Bronchial epithelial cell (primary cell): Measurements from ENCODE around the gene ADGRG6. TPM values are rescaled to one million over a fixed set of nuclear protein-coding genes. Genes with fewer than 3 reads are reported as not detected.

Experiments used
- DNase-seq: peaks from one replicate; pipeline ENCODE4 v3.0.0-alpha.2; 2010; ENCODE audit warnings: low read depth
- FAIRE-seq: peaks from 2 replicates; lab custom pipeline; 2011; peaks lifted over from hg19 to GRCh38; lab: Jason Lieb, UNC
- H3K27me3 ChIP-seq: 2 replicates; pipeline ENCODE4 v1.5.1; 2011; ENCODE audit warnings: low read length; ENCODE audit not compliant: control insufficient read depth, insufficient read depth
- H3K36me3 ChIP-seq: 2 replicates; pipeline ENCODE4 v1.5.1; 2011; ENCODE audit warnings: low read length; ENCODE audit not compliant: control insufficient read depth, insufficient read depth
- H3K4me3 ChIP-seq: 2 replicates; pipeline ENCODE4 v1.5.1; 2011; ENCODE audit warnings: mild to moderate bottlenecking, low read depth, low read length, control low read depth
- total RNA-seq: library from RNA; depleted of rRNA; stranded (reverse); fragments of >200 nt; gene quantifications from 2 replicates; pipeline ENCODE4 v1.2.1, GENCODE V29; 2014
- TF ChIP-seq, protein P1 (sequence below): IDR thresholded peaks from 2 replicates; pipeline ENCODE4 v1.5.1; 2011; ENCODE audit warnings: mild to moderate bottlenecking, moderate library complexity, low read length, control low read depth, inconsistent platforms; ENCODE audit not compliant: insufficient read depth, severe bottlenecking

ADGRG6 gene
- total RNA-seq, 1 donor from 2014 or later: 12.4 TPM

DNA sequence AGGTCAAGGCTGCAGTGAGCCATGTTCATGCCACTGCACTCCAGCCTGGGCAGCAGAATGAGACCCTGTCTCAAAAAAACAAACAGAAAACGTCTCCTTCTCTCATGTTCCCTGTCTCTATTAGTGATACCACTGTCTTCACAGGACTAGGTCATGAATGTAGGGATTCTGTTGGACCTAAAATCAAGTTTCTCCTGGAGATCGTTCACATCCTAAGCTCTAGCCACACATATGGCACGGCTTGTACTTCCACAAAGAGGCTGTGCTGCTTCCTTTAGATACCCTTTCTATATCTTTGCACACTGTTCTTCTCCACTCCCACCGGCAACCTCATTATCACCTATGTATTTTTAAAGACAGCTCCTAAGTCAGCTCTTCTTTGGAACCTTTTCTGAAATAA lies 96.5 kb downstream of the ADGRG6 start:
- Histone ChIP-seq H3K36me3 (peaks cover 5% of the 10 kb centered on the region), H3K27me3 (no peaks in the 10 kb centered on the region), H3K4me3 (no peak overlapping the region)
- TF ChIP-seq, protein P1, sequence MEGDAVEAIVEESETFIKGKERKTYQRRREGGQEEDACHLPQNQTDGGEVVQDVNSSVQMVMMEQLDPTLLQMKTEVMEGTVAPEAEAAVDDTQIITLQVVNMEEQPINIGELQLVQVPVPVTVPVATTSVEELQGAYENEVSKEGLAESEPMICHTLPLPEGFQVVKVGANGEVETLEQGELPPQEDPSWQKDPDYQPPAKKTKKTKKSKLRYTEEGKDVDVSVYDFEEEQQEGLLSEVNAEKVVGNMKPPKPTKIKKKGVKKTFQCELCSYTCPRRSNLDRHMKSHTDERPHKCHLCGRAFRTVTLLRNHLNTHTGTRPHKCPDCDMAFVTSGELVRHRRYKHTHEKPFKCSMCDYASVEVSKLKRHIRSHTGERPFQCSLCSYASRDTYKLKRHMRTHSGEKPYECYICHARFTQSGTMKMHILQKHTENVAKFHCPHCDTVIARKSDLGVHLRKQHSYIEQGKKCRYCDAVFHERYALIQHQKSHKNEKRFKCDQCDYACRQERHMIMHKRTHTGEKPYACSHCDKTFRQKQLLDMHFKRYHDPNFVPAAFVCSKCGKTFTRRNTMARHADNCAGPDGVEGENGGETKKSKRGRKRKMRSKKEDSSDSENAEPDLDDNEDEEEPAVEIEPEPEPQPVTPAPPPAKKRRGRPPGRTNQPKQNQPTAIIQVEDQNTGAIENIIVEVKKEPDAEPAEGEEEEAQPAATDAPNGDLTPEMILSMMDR: no peak
- no peak for DNase-seq
- peak; percentile 7 for FAIRE-seq

DNA sequence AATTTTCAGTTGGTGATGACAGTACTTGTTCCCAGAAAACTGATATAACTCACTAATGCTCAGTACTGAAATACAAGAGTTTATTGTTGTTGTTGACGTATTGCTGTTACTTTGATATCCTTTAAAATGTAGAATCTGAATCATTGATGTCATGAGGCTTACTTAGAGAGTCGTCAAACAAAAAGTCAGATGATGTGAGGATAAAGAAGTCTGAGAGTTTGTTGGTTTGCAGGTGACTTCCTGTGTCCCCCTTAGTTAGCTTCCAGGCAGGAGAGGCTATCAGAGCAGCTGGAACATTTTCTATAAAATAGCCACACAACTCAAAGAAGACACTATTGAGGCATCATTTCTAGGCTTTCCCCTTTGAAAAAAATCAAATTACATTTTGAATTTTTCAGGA lies 97.9 kb downstream of the ADGRG6 start:
- Histone ChIP-seq H3K4me3 (no peak overlapping the region), H3K36me3 (peaks cover 6% of the 10 kb centered on the region), H3K27me3 (no peaks in the 10 kb centered on the region)
- FAIRE-seq (no peak), DNase-seq (no peak)
- TF ChIP-seq, protein P1: no peak

DNA sequence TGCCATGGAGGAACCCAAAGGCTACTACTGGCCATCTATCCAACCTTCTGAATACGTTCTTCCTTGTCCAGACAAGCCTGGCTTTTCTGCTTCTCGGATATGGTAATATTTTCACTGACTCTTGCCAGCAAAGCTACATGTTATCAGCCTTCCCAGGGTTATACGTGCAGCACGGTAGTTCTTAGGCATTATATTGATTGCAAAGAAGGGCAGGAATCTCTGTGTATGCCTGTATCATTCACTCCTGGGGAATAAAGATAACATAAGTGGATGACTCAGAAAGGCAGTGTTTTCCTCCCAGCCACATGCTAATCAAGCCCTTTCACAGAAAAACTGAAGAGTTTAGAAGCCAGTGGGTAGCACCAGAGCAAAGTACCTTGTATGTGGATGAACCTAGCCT lies 98.7 kb downstream of the ADGRG6 start:
- Histone ChIP-seq H3K4me3 (no peak overlapping the region), H3K36me3 (peaks cover 6% of the 10 kb centered on the region), H3K27me3 (no peaks in the 10 kb centered on the region)
- TF ChIP-seq, protein P1: no peak
- DNase-seq (peak; percentile 57), FAIRE-seq (no peak)

DNA sequence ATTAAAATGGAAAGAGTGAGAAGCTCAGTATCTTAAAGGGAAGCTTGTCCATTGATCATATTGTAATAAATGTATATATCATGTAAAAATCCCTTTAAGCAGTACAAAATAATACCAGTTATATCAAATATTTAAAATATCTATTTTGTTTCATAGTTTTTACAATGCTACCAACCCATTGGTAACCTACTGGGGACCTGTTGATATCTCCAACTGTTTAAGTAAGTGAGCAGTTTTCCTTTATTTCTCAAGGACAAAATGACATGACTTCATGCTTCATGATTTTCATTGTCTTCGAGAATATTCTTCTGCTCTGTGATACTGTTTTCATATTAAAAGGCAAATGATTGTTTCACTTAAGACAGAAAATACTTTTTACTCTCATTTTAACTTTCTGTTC lies 100.0 kb downstream of the ADGRG6 start:
- H3K4me3 ChIP-seq: no peak overlapping the region
- peaks cover 6% of the 10 kb centered on the region for H3K36me3 ChIP-seq
- TF ChIP-seq, protein P1: no peak
- FAIRE-seq (no peak), DNase-seq (no peak)
- H3K27me3 ChIP-seq: no peaks in the 10 kb centered on the region

DNA sequence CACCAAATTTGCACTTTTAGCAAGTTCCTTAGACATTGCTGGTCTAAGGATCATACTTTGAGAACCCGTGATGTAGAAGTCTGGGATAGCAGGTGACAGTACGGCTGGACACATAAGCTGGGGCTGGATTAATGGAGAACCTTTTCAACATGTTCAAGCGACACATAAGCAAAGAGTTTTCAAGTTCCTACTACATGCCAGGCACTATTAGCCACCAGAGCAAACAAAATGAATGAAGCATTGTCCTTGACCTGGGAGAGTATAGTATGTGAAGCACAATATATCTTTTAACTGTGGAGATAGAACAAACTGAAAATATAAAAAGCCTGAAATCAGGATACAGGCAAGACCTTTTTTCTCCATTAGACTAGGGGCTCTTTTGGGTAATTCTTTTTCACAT lies 102.9 kb downstream of the ADGRG6 start:
- Histone ChIP-seq H3K27me3 (no peaks in the 10 kb centered on the region), H3K4me3 (no peak overlapping the region), H3K36me3 (peaks cover 5% of the 10 kb centered on the region)
- TF ChIP-seq, protein P1: no peak
- FAIRE-seq (no peak), DNase-seq (no peak)

DNA sequence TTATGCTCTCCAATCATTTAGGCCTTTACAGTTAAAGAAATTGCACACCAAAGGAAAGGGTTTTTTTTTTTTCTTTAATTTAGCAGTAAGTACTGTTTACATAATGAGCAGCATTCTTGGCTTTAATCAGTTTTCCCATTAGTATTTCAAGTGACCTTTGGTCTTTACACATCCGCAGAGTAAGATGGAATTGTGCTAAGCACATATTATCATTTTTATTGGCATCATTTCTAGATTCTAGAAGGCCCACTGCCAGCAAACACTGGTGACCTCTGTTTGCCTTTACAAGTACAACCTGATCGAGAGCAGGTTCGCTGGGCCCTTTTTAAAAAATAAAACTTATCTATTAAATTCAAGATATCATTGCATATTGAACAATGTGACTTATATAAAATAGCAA lies 104.3 kb downstream of the ADGRG6 start:
- TF ChIP-seq, protein P1: no peak
- Histone ChIP-seq H3K4me3 (no peak overlapping the region), H3K27me3 (no peaks in the 10 kb centered on the region), H3K36me3 (peaks cover 6% of the 10 kb centered on the region)
- DNase-seq (no peak), FAIRE-seq (no peak)
